IPS-NIHi11 (cell line): ENCODE results near the gene LUZP2.
"Not testable (repeated sequence)": the region's sequence is repeated elsewhere in the genome, so short reads cannot be mapped to it uniquely, and the experiment has no call there.

ENCODE experiments used
- DNase-seq: peaks from one replicate; pipeline ENCODE4 v3.0.0; 2012; ENCODE audit warnings: mixed read lengths, low spot score

LUZP2 gene

DNA sequence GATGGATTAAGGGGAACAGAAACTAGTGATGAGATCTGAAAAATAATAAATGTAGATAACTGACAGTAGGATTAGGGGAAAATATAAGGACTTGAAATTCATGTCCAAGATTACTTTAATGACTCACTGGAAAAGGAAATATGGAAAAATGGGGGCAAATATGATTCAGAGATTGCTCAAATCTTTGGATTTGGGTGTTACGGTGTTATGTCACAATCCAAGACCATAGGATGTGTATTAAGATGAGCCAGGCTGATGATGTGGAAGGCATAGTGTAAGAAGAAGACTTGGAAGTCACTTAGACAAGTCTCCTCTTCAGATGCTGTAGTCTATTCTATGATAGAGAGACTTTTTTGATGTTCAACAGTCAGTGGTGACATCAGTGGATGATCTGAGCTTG is 323.7 kb downstream of the LUZP2 start:
- no peak for DNase-seq

DNA sequence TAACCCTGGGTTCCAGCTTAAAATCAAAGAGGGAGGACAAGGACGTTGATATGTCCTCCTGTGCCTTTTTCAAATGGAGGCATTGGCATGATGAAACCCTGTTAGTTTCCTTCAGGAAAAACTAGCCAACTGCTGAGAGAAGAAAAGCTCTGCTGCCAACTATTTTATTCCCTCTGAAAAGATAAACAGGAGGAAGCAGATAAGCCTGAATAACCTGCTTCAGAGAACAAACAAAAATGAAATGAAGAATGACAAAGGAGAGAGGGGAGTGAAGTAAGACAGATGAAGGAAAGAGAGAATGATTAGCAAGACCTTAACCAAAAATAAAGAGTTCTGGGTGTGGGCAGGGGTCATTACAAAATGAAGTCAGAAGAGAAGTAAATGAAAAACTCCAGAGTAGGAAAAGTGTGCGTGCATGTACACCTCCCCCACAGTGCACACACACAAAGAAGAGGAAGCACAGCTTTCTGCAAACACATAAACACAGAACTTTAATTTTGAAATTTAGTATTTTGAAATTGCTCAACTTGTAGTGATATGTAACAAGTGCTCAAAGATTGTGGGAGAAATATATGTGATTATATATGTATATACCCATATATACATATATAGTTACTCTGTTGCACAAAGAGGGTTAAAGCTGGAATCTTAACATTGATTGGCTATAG is 332.2 kb downstream of the LUZP2 start:
- no peak for DNase-seq

DNA sequence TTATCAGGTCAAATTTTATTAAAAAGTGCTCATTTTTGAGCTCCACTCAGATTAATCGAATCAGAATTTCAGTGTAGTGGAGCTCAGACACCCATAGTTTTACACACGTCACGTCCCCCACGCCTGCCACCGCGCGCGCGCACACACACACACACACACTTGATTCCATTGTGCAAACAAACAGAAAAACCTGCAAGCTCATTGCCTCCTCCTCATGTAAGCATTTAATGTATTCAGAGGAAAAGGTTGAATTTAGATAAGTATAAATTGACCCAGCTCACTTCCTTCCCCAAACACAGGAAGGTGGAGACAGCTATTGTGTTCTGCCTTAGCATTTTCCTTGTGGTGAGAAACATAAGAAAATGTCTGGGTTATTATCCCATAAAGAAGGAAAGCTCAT is 336.7 kb downstream of the LUZP2 start:
- no peak for DNase-seq

DNA sequence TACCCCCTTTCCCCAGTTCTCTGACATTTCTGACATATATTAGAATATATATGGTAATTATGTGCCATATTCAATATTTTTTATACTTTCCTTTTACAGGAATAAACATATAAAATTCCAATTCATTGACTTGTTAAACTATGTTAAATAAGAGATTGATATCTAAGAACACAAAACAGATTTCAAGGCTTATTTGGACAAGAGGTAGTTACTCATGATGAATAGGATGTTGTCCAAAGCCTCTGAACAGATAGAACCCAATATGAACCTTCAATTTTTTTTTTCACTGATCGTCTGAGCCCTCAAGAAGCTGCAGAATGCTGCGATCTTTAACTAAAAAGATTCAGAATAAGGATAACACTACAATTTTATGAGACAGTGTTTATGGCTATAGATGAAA is 340.3 kb downstream of the LUZP2 start:
- no peak for DNase-seq

DNA sequence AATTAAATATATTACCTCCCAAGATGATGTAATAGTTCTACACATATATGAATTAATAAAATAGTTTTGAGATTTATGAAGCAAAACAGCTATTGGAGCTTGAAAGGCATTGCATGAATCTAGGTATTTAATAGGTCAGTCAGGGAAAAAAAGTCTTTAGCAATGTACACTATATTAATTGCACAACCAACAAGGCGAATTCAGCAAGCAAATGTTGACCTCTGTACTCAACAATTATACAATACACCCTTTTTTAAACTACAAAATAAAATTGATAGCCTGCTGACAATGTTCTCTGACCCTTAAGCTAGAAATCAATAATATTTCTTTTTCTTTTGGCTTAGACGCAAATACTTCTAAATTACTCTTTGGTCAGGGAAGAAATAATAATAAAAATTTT is 345.5 kb downstream of the LUZP2 start:
- DNase-seq: no peak

DNA sequence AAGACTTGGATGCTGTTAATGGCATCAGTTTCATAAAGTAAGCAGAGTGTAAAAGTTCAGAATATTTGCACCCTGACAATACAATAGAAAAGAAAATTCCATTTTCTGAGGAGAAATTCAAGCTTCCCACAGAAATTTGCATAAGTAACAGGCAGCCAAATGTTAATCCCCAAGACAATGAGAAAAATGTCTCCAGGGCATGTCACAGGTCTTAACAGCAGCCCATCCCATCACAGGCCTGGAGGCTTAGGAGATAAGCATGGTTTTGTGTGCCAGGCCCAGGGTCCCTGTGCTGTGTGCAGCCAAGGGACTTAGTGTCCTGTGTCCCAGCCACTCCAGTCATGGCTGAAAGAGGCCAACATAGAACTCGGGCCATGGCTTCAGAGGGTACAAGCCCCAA is 347.6 kb downstream of the LUZP2 start:
- DNase-seq: no peak

DNA sequence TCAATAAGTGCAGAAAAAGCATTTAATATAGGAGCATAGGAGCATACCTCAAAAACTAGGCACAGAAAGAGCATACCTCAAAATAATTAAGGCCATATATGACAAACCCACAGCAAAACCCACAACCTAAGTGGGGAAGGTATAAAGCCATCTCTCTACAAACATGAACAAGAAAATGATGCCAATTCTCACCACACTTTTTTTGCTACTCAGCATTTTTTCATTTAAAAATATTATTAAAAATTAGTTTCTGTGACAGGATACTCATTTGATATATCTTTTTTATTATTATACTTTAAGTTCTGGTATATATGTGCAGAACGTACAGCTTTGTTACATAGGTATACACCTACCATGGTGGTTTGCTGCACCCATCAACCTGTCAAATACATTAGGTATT is 352.0 kb downstream of the LUZP2 start:
- DNase-seq: no peak

DNA sequence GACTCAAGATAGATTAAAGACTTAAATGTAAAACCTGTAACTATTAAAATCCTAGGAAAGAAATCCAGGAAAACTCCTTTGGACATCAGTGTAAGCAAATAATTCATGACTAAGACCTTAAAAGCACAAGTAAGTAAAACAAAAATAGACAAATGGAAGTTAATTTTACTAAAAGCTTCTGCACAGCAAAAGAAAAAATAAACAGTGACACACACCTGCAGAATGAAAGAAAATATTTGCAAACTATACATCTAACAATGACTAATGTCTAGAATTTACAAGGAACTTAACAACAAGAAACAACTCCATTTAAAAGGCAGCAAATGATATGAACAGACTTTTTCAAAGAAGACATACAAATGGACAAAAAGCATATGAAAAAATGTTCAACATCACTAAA is 359.1 kb downstream of the LUZP2 start:
- DNase-seq: no peak

DNA sequence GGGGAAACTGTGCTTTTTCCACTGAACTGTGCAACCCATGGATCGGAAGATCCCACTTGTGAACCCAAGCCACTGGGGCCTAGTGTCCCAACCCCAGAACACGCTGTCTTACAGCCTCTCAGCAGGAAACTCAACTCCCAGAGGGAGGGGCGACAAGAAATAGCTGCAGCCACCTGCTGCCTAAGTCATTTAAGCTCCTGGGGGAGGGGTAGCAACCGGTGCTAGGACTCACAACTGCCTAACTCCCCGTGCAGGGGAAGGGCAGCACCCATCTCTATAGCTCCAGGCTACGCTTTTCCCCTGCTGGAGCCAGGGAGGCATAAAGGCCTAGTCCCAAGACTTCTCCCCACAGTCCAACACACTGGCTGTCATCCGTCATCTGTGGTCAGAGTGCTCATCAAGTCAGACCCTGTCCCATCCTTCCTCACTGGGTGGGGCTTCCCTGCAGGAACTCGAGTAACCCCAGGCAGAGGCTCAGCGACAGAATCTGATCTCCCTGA is 363.0 kb downstream of the LUZP2 start:
- peak; percentile 3 for DNase-seq

DNA sequence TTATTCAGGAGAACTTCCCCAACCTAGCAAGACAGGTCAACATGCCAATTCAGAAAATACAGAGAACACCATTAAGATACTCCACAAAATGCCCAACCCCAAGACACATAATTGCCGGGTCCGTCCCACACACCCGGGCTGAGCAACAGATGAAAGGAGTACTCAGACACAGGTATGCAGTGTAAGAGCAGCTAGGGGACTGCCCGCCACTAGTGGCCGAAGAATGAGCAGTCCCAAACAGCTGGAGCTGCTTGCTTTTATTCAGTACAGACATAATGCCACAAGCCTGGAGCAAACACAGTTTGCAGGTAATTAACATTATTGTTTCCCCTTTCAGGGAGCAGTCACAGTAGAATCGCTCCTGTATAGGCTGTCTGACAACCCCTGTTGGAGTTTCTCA is 364.6 kb downstream of the LUZP2 start:
- DNase-seq: no peak

DNA sequence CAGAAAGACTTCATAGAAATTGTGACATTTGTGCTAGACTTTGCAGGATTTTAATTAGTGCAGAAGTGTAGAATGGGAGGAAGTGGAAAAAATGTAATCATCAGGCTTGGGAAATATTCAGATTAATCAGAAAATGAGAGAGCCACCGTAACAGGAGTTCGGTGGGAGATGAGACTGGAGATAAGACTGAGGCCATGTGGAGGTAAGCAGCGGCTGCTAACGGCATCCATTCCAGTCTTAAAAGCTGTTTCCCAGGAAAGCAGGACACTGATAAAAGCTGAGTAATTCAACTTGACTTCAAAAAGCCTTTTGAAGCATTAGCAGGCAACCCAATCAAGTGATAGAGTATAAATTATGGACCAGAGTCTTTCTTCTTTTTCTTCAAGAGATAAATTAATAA is 369.9 kb downstream of the LUZP2 start:
- no peak for DNase-seq

DNA sequence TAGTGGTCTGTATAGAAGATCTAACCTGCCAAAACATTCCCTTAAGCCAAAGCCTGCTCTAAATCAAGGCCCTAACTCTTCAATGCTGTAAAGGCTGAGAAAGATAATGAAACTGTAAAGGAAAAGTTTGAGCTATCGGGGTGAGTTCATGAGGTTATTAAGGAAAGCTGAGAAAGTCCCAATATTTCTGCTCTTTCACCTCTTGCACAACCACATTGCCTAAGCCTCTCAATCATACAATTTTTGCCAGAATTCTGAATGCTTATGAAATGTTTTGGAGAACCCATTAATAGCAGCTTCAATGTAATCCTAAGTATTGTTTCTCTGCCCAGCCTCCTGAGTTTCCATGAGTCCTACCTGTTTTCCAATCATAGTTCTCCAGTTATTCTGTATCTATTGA is 373.2 kb downstream of the LUZP2 start:
- DNase-seq: no peak

DNA sequence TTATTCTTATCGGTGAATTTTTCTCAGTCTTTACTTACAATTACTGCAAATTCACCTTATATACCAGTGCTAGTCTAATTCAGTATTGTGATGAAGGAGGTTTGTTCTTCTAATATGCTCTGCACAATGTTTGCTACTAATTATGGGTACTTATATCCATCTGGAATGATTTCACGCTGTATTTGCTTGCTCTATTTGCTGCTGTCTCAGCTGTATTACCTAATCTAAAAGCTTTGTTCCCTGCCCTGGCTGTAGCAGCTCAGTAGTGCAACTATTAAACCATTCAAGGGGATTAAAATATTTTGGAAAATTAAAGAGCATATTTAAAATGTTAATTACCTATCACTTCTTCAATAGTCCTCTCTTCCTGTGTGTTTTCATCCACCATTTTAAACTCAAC is 375.3 kb downstream of the LUZP2 start:
- DNase-seq: no peak

DNA sequence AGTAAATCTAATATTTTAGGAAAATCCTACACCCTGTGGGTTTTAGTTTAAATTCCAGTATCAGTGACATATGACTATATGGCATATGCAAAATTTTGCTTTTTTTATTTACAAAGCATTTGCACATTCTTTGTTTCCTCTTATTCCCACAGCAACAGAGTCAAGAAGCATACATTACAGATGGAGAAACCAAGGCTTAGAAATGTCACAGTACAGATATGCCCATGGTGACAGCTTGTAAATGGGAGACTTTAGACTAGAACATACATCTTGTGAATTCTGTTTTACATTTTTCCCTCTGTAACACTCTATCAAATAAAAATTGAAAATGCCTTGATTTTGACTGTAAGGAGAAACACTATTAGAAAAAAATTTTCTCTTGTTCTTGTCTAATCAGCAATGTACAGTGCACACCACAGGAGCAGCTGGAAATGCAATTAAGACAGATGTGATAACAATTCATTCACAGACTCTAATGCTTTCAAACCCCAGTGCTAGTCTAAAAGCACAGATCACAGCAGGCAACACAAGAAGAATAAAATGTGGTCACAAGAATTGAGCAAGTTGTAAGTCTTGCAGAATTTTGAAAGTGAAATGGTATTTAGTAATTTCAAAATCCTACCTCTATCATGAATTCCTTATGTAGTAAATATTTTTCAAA is 375.9 kb downstream of the LUZP2 start:
- no peak for DNase-seq

DNA sequence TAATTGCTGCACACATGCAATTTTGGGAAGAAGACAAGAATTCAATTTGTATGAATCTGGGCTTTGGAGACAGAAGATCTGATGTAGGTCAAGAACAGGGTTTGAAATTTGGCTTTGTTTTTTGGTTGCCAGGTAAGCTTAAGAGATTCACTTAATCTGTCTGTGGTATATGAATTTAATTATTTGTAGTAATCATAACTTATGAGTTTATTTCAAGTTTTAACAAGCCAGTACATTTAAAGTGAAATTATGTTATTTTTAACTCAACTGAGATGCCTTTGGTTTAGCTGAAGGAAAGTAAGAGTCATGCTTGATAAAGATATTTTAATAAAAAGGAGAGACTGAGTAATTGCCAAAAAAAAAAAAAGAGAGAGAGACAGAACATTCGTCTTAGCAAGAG is 384.1 kb downstream of the LUZP2 start:
- DNase-seq: no peak

DNA sequence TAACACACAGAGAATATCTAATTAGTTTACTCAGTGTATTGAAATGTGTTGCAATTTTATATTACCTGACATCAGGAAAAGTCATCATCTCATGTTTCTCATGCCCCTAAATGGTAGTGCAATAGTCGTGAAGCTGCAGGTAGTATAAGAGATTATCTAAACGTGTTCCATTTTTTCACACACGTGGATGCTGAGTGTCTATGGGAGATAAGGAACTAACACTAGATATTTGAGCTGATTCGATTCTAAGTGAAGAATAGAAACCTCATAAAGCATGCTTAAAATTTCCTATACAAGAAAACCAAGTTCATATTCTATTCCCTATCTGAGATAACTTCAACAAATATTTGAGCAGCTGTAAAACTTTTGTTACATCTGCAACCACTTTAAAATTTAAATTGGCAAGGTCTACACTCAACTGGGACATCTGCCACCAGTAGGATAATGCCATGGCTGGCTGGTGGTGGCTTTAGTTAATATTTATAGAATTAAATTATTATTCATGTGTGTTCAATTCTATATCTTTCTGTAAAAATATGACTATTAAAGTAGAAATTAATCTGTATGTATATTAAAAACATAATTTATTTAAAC is 388.8 kb downstream of the LUZP2 start:
- no peak for DNase-seq

DNA sequence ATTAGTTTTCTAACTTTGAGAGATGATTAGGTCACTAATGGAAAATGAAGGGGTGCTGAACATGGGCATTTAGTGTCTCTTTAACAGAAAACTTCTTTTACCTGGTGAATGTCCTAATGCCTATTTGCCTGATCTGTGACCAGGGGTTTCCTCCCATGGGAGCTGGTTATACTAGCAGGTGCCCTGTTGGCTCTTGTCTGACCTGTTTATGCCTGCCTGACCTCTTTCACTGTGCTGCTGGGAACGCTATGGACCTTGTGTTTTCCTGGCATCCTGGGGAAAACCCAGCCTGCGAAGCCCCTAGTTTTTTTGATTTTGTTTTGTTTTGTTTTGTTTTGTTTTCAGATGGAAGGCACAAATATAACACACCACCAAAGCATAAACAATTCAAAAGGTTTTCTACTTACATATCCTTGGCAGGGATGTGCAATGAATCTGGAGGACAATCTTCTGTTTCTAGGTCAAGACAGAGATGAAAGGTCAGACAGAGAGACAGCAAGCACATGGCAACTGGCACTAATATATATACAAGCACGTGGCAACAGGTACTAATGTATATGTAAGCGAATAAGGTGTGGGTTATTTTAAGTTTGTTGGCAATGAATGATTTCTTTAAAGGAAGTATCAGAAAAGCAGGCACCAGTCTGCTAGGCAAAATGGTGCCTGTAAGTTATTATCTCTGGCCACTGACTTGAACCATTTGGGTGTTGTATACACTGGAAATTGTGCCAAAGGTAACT is 390.2 kb downstream of the LUZP2 start:
- no peak for DNase-seq

DNA sequence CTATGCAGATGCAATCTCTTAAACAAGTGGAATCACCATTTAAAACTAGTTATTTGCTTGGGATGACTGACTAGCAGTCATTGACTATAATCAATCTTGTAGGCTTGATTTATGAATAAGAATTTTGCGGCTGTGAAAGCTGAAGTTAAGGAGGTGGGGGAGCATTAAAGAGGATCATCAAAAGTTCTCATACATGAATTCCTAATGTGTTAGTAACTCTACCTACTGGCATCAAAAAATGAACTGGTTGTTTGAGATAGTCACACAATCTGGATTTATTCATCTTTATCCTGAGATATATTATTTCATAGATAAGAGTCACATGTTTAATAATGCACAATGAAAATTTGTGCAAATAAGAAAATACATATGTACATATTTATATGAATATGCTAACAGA is 393.6 kb downstream of the LUZP2 start:
- no peak for DNase-seq

DNA sequence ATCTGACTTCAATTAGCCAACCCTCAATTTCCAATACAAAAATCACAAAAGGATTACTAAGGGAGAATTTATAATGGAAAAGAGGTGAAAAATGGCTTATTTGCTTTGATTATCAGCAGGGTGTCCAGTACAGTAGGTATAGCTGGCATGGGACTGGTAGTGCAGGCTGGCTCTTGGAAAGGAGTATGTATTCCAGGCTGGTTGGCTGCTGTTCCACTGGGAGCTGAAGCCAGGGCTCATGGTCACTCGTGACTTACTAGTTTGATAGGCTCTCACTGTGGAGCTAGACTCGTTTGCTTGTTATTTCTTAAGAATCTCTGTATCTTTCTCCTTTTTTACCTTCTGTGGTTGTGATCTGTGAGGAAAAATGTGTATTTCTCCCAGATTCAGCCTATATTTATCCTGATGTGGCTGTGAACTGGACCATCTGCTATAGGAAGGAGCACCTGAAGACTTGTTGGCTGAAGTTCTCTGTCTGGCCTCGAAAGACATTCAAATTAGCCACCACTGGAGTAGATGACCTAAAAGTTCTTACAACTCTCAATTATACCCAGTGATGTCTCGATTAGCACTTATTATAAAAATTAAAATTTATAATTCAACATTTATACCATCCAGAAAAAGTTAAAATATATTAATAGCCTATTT is 395.1 kb downstream of the LUZP2 start:
- DNase-seq: not testable (repeated sequence)

DNA sequence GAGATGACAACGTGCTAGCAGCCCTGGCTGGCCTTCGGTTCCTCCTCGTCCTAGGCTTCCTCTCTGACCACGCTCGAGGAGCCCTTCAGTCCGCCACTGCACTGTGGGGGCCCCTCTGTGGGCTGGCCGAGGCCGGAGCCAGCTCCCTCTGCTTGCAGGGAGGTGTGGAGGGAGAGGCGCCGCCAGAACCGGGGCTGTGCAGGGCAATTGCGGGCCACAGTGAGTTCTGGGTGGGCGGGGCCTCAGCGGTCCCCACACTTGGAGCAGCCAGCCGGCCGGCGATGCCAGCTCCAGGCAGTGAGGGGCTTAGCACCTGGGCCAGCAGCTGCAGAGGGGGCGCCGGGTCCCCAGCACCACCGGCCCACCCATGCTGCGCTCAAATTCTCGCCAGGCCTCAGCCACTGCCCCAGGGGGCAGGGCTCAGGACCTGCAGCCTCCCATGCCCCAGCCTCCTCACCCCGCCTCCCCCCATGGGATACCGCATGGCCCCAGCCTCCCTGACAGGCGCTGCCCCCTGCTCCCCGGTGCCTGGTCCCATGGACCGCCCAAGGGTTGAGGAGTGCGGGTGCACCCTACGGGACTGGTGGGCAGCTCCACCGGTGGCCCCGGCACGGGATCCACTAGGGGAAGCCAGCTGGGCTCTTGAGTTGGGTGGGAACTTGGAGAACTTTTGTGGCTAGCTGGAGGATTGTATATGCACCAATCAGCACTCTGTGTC is 399.4 kb downstream of the LUZP2 start:
- no peak for DNase-seq

DNA sequence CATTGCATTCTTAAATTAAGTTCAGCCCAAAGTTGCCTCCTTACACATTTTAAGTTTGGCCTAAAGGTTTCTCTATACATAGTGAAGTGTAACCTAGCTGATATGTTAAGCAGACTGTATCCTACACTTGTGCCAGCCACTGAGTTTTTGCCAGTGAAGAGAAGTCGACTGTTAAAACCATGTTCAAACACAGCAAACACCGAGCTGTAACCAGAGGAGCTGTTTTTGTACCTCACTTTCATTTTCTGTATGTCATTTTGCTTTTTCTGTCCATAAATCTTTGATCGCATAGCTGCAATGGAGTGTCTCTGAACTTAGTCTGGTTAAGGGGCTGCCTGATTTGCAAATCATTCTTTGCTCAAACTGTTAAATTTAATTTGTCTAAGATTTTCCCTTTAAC is 403.7 kb downstream of the LUZP2 start:
- no peak for DNase-seq
